HG03575 (cell line): ENCODE results near the gene UPK1A.

Source experiments
- ATAC-seq: cut with Tn5 transposase; IDR thresholded peaks from one replicate; pipeline ENCODE4 v1.9.1; 2021; ENCODE audit not compliant: unreplicated experiment, insufficient number of reproducible peaks, low FRiP score; ENCODE audit errors: extremely low read depth

UPK1A gene

GRCh38 chr19:35666251-35666913 is at the start of gene UPK1A:
UPK1A (plus strand) TSS chr19:35666517; CDS start chr19:35666813, 296 bp downstream.
- no peak for ATAC-seq

- no peak for ATAC-seq
Observed at GRCh38 chr19:35618857-35619256, 47.5 kb upstream of the UPK1A start.

- ATAC-seq = no peak
Observed at GRCh38 chr19:35619290-35619923, 46.9 kb upstream of the UPK1A start.

DNA sequence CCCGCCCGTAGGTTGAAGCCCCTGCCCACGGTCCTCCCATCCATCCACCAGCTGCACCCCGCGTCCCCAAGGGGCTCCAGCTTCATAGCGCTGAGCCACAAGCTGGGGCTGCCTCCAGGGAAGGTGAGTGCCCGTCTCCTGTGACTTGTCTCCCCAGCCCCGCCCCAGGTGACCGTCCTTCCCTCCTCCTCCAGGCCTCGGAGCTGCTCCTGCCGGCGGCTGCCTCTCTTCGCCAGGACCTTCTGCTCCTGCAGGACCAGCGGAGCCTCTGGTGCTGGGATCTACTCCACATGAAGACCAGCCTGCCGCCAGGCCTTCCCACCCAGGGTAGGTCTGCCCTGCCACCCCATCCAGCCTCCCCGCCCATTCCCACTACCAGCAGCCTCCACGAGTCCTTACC is 46.3 kb upstream of the UPK1A start:
- no peak for ATAC-seq

DNA sequence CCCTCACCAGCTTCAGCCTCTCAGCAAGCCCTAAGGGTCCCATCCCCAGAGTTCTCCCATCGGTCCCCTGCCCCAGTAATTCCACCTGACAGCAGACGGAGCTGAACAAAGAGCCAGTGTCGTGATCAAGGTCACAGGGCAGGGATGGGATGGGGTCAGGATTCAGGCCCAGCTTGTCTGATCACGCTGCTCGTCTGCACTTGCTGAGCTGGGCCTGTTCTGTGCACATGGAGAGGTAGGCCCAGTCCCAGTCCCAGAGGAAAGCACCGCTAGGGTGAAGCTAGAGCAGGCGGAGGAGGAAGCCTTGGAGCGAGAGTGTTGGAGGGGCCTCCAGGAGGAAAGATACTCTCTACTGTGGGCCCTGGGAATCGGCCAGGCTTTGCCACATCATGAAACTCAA is 44.6 kb upstream of the UPK1A start:
- ATAC-seq = no peak

GRCh38 chr19:35622750-35623149 is 43.6 kb upstream of the UPK1A start:
- ATAC-seq = no peak

DNA sequence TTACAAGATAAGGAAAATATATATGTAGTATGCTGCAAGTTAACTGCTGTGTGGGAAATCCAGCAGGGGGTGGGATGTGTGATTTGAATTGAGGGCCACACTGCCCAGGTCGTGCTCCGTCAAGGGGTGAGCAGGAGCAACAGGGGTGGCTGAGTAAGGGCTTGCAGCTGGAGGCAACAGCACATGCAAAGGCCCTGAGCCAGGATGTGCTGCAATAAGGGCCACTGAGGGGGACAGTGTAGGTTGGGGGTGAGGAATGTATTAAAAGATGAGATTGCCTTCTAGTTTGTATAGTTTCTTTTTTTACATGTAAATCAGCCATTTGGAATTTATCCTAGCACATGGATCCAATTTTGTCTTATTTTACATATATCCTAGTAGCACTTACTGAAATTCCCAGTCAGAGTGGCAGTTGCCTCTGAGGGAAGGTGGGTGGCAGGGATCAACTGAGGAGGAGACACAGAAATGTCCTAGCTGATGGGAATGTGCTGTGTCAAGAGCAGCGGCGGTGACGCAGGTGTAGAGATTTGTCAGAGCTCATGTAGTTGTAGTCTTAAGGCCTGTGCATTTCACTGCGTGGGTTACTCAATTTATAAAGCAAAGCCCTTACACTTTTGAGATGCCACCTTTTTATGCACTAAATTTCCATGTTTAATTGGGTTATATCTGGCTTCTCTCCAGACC is 42.8 kb upstream of the UPK1A start:
- no peak for ATAC-seq

DNA sequence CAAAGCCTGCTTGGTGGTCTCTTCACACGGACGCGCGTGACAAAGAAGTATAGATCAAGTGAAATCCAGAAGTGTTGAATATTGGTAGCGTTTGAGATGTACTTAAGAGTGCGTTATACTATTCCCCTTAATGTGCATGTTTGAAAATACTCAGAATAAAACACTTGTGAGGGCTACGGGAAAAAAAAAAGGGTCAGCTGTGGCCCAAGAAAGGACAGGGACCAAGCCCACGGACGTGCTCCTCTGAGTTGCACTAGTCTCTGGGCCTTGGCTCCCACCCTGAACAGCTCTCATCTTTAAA is 38.1 kb upstream of the UPK1A start:
- ATAC-seq = no peak

DNA sequence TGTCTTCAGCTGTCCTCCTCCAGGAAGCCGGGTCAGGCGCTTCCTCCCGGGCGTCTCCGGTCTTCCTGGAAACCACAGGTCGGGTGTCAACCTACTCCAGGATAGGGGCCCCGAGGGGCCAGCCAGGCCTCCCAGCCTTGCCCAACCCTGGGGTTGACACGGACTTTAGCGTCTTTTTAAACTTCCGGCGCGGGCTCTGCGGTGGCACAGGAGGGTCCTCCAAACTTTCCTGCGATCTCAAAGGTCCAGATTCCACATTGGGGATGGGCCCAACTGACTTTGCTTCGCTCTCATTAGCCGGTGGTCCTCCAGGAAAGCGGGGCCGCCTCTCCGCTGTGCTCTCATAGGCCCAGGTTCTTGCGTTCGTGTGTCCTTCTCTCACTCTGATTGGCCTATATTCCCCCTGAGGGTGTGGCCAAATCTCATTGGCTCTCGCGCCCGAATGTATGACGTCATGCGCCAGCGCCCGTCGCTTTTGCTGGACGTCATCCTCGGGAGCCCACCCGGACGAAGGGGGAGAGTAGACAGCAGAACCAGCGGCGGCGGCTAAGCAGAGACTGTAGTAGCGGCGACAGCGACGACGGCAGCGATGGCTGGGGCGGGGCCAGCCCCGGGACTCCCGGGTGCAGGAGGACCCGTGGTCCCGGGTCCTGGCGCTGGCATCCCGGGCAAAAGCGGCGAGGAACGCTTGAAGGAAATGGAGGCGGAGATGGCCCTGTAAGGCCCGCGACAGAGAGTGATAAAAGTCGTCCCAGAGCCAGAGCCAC is 37.6 kb upstream of the UPK1A start, which contains the start of gene RBM42:
Gene RBM42, plus strand, starts transcription at position 472 of the 767 bp plus-strand sequence. Its CDS starts 118 bp downstream, at position 590.
- ATAC-seq = peak; percentile 56

GRCh38 chr19:35629332-35629633 is 37.0 kb upstream of the UPK1A start:
- no peak for ATAC-seq

GRCh38 chr19:35633727-35634440 is 32.4 kb upstream of the UPK1A start:
- no peak for ATAC-seq

DNA sequence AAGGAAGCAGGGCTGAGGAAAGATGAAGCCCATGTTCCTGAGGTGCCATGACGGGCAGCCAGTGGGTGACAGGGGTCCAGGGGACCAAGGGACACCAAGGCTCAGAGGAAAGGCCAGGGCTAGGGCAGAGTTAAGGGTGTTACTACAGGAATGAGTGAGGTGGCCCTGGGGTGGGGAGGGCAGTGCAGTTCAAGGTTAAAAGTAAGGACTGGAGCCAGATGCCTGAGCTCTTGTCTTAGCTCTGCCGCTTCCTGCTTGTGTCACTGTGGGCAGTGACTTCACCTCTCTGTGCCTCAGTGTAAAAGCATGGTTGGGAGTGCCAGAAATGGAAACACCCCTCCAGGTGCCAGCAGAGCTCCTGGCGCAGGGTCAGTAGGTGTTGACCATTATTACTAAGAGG is 29.7 kb upstream of the UPK1A start:
- ATAC-seq = no peak

- no peak for ATAC-seq
Observed at GRCh38 chr19:35637165-35637564, 29.2 kb upstream of the UPK1A start.

DNA sequence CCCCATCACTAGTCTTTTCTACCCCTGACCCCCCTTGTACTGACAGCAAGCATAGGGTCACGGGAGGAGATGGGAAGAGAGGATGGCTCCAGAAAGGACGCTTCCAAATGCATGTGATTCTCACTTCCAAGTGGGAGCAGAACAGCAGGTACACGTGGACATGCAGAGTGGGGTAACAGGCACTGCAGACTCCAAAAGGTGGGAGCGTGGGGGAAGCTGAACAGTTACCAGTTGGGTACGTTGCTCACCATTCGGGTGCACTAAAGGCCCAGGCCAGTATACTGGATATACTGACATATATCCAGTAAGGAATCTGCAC is 27.0 kb upstream of the UPK1A start:
- no peak for ATAC-seq

GRCh38 chr19:35639863-35640262 is 26.5 kb upstream of the UPK1A start:
- ATAC-seq = no peak

- no peak for ATAC-seq
Observed at GRCh38 chr19:35641515-35642151, 24.7 kb upstream of the UPK1A start, which contains the start of gene ETV2. ETV2 (plus strand) TSS chr19:35641745; CDS start chr19:35642461, 716 bp downstream.

GRCh38 chr19:35642312-35642711 is 24.0 kb upstream of the UPK1A start:
- ATAC-seq = no peak

- ATAC-seq = no peak
Observed at GRCh38 chr19:35642798-35643254, 23.5 kb upstream of the UPK1A start.
